ENCODE data around the gene ELMO2.

ELMO2 gene

DNA sequence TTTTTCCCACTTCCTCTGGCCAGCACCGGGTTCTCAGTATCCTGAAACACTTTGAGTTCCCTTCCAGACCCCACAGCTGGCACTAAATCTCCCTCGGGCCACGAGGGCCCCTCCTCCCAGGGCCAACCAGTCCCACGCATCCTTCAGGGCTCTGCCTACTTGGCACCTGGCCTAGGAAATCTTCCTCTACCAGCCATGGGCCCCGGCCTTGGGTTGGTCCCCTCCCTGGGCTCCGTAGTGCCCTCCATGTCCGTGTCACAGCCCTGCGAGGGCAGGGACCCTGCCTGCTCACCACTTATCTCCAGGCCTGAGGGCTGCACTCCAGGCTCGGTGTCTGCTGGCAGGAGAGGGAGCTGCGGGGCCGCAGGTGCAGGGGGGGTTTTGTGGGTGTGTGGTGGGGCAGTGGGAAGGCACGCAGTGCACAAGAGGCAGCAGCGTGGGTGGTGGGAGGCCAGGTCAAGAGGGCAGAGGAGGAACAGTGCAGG, 49.3 kb downstream of the ELMO2 start:
- TF ChIP-seq SCRT2 (tag by site-specific recombination; IDR thresholded peaks at IDR 0.05), result 0 out of 2 replicates have a peak, but pooled peaks have one; percentile 13
- peak; percentile 95 for TF ChIP-seq ZFHX2 (tag by site-specific recombination; conservative IDR thresholded peaks at IDR 0.05)
- TF ChIP-seq ZNF776 (tag by site-specific recombination; IDR thresholded peaks at IDR 0.05; ENCODE audit: borderline replicate concordance), result no peak
- TF ChIP-seq EGR2 (tag by site-specific recombination; IDR thresholded peaks at IDR 0.05; ENCODE audit: low read depth), result peak; percentile 98
- TF ChIP-seq MZF1 (tag by site-specific recombination; IDR thresholded peaks at IDR 0.05; ENCODE audit: borderline replicate concordance), result no peak
- TF ChIP-seq, protein P1, sequence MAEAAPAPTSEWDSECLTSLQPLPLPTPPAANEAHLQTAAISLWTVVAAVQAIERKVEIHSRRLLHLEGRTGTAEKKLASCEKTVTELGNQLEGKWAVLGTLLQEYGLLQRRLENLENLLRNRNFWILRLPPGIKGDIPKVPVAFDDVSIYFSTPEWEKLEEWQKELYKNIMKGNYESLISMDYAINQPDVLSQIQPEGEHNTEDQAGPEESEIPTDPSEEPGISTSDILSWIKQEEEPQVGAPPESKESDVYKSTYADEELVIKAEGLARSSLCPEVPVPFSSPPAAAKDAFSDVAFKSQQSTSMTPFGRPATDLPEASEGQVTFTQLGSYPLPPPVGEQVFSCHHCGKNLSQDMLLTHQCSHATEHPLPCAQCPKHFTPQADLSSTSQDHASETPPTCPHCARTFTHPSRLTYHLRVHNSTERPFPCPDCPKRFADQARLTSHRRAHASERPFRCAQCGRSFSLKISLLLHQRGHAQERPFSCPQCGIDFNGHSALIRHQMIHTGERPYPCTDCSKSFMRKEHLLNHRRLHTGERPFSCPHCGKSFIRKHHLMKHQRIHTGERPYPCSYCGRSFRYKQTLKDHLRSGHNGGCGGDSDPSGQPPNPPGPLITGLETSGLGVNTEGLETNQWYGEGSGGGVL (tag by site-specific recombination; IDR thresholded peaks at IDR 0.05), result 0 out of 2 replicates have a peak, but pooled peaks have one; percentile 15
- no peak overlapping the region for H3K4me3 ChIP-seq (ENCODE audit: low read depth, low read length)
- H3K4me1 ChIP-seq (ENCODE audit: control insufficient read depth, insufficient read depth, low read length), result no peaks in the 10 kb centered on the region
- no peaks in the 10 kb centered on the region for H3K9me3 ChIP-seq (ENCODE audit: control insufficient read depth, insufficient read depth, low read depth, low read length)
- ChIA-PET POLR2A (no interaction called here), CTCF (interaction anchor here (0.7 to 2.0 kb wide), 2 partner anchors 8 to 19 kb away, joined by 3 to 10 read pairs; no protein-coding TSS in a partner anchor)
- no peak overlapping the region for H3K27ac ChIP-seq (ENCODE audit: extremely low read depth, low read depth, low read length)
- peaks cover 5 to 59% of the 10 kb centered on the region in 2 experiments; a peak in 2 of 3 replicates for H3K36me3 ChIP-seq (ENCODE audit: control insufficient read depth in 2 of 2, insufficient read depth in 1 of 2, low read length in 2 of 2)

DNA sequence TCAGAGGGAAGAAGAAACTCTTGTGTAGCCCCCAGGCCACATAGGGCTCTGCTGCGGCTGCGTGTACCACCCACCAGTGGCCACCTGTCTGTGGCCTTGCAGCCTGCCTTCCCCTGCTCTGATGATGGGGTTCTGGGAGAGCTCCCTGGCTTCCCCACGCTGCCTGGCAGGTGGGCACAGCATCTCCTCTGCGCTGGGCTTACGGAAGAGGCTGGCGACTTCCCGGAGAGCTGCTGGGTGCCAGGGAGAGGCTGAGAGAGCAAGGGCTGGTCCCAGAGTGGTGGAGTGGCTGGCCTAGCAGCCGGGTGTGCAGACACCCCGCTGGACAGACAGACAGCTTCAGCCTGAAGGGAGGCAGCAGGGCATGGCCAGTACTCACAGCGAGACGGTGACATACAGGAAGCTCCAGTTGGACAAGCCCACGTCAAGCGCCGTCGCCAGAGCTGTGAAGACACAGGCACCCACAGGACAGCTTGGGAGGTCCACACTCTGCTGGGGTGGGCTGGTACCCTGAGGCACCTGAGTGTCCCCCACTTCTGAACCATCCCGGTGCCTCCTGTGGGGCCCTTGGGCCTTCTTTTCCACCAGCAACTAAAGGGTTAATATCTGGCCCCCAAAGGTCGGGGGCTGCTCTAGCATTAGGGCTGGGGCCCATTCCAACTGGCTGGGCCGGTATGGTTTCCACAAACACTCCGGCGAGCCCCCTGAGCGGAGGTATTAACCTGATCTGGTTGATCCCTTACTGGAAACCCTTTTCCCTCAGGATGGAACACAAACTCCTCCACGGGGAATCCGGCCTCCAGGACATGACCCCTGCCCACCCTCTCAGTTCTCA, 50.0 kb downstream of the ELMO2 start:
- peaks cover 5 to 58% of the 10 kb centered on the region in 2 experiments; a peak in 2 of 3 replicates for H3K36me3 ChIP-seq (ENCODE audit: control insufficient read depth in 2 of 2, insufficient read depth in 1 of 2, low read length in 2 of 2)
- TF ChIP-seq ZNF768 (tag by site-specific recombination; IDR thresholded peaks at IDR 0.05), result no peak
- no peak for TF ChIP-seq BCL11B (tag by site-specific recombination; IDR thresholded peaks at IDR 0.05; ENCODE audit: low read depth)
- TF ChIP-seq ZXDB (tag by site-specific recombination; IDR thresholded peaks at IDR 0.05), result no peak
- TF ChIP-seq ZNF292 (tag by site-specific recombination; IDR thresholded peaks at IDR 0.05; ENCODE audit: borderline replicate concordance, low read depth), result no peak
- TF ChIP-seq, protein P2, sequence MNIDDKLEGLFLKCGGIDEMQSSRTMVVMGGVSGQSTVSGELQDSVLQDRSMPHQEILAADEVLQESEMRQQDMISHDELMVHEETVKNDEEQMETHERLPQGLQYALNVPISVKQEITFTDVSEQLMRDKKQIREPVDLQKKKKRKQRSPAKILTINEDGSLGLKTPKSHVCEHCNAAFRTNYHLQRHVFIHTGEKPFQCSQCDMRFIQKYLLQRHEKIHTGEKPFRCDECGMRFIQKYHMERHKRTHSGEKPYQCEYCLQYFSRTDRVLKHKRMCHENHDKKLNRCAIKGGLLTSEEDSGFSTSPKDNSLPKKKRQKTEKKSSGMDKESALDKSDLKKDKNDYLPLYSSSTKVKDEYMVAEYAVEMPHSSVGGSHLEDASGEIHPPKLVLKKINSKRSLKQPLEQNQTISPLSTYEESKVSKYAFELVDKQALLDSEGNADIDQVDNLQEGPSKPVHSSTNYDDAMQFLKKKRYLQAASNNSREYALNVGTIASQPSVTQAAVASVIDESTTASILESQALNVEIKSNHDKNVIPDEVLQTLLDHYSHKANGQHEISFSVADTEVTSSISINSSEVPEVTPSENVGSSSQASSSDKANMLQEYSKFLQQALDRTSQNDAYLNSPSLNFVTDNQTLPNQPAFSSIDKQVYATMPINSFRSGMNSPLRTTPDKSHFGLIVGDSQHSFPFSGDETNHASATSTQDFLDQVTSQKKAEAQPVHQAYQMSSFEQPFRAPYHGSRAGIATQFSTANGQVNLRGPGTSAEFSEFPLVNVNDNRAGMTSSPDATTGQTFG (tag by site-specific recombination; IDR thresholded peaks at IDR 0.05; ENCODE audit: borderline replicate concordance), result no peak
- TF ChIP-seq ZNF155 (tag by site-specific recombination; IDR thresholded peaks at IDR 0.05), result no peak
- H3K27ac ChIP-seq (ENCODE audit: extremely low read depth, low read depth, low read length), result no peak overlapping the region
- H3K9me3 ChIP-seq (ENCODE audit: control insufficient read depth, insufficient read depth, low read depth, low read length), result no peaks in the 10 kb centered on the region
- no peaks in the 10 kb centered on the region for H3K4me1 ChIP-seq (ENCODE audit: control insufficient read depth, insufficient read depth, low read length)
- no peak overlapping the region for H3K4me3 ChIP-seq (ENCODE audit: low read depth, low read length)
- ChIA-PET POLR2A (interaction anchor here (0.9 to 1.1 kb wide), 3 partner anchors 8 to 50 kb away, joined by 3 to 4 read pairs (median 4); partner anchors contain the start of gene ELMO2), CTCF (no interaction called here)

DNA sequence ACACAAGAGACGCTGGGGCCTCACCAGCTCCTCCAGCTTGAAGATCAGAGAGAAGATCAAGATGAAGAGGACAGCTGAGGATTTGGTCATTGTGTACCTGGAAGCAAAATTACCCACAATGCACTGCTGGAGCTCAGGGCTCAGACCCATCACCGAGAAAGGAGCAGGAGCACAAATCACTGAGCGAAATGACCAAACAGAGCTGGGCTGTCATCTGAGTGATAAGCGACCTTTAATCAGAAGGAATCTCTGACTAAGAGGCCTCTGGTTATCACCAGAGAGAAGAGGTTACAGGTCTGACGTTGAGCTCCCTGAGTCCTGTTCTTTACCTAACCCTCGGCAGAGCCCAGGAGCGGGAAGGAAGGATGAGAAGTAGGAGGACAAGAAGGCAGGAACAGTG, 50.6 kb downstream of the ELMO2 start:
- Histone ChIP-seq H3K4me1 (ENCODE audit: control insufficient read depth, insufficient read depth, low read length) (no peaks in the 10 kb centered on the region), H3K27ac (ENCODE audit: extremely low read depth, low read depth, low read length) (no peak overlapping the region), H3K36me3 (ENCODE audit: control insufficient read depth in 2 of 2, insufficient read depth in 1 of 2, low read length in 2 of 2) (peaks cover under 1 to 58% of the 10 kb centered on the region in 2 experiments; a peak in 2 of 3 replicates), H3K9me3 (ENCODE audit: control insufficient read depth, insufficient read depth, low read depth, low read length) (no peaks in the 10 kb centered on the region), H3K4me3 (ENCODE audit: low read depth, low read length) (no peak overlapping the region)
- ChIA-PET POLR2A (interaction anchor here (0.9 to 1.1 kb wide), 3 partner anchors 9 to 51 kb away, joined by 3 to 4 read pairs (median 4); partner anchors contain the start of gene ELMO2), CTCF (no interaction called here)
- TF ChIP-seq ZFP41 (tag by site-specific recombination; IDR thresholded peaks at IDR 0.05; ENCODE audit: borderline replicate concordance) (no peak), ZNF76 (tag by site-specific recombination; IDR thresholded peaks at IDR 0.05; ENCODE audit: borderline replicate concordance, low read depth) (peak; percentile 80)

Data from HEK293 (cell line).